Brain microvascular endothelial cell (primary cell): ENCODE data around the gene PNMA8C.
"Not testable (repeated sequence)": the region's sequence is repeated elsewhere in the genome, so short reads cannot be mapped to it uniquely, and the experiment has no call there.

Experiments used
- DNase-seq: peaks from one replicate; pipeline ENCODE4 v3.0.0-alpha.2; 2020
- H3K27ac ChIP-seq: fragments of 250-450 bp; sonication (Bioruptor Pico); 2 replicates; pipeline ENCODE4 v1.5.1; 2020; ENCODE audit warnings: mild to moderate bottlenecking, moderate library complexity
- H3K27me3 ChIP-seq: fragments of 250-450 bp; sonication (Bioruptor Pico); replicated peaks from 2 replicates; pipeline ENCODE4 v1.5.1; 2020; ENCODE audit warnings: mild to moderate bottlenecking
- H3K36me3 ChIP-seq: fragments of 250-450 bp; sonication (Bioruptor Pico); replicated peaks from 2 replicates; pipeline ENCODE4 v1.5.1; 2020; ENCODE audit warnings: mild to moderate bottlenecking
- H3K4me3 ChIP-seq: 2 replicates; pipeline ENCODE4 v1.5.1; 2011; ENCODE audit warnings: low read depth, mild to moderate bottlenecking, control low read depth, low read length, moderate library complexity
- CTCF ChIP-seq: IDR thresholded peaks from 2 replicates; pipeline ENCODE4 v1.5.1; 2011; ENCODE audit warnings: low read depth, mild to moderate bottlenecking, moderate library complexity, low read length, control low read depth, inconsistent platforms; ENCODE audit errors: missing control alignments
- in situ Hi-C: cut with HindIII; loops from 2 replicates; pipeline ENCODE4 v1.10.0; 2017; ENCODE audit warnings: low sequenced_read_pairs, low pct_ligation_motif_present

PNMA8C gene

DNA sequence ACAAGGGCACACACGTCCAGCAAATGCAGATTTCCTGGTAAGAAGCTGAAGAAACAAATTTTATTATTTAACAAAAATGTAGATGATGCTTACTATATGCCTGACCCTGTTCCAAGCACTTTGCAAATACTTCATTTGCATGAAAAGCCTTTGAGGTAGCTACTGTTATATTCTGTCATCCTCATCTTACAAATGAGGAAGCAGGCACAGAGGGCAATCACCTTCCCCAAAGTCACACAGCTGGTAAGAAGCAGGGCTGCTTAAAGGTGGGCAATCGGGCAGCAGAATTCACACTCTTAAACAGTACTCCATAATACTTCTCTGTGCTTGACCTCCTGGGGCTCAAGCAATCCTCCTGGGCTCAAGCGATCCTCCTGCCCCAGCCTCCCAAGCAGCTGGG, 18.3 kb upstream of the PNMA8C start:
- in situ Hi-C loops, result no loop called here
- H3K4me3 ChIP-seq, result no peak overlapping the region

DNA sequence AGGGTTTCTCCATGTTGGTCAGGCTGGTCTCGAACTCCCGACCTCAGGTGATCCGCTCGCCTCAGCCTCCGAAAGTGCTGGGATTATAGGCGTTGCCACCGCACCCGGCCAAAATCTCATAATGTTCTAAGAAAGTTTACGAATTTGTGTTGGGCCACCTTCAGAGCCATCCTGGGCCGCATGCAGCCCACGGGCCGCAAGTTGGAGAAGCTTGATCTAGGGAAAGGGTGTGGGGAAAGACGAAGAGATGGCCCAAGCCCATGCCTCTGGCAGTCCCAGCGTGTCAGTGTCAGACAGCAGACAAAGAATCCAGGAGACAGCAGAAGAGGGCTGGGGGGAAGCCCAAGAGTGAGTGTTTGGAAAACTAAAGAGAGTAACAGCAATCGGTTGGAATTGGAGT, 17.3 kb upstream of the PNMA8C start:
- Histone ChIP-seq H3K27ac (no peak overlapping the region), H3K36me3 (no peaks in the 10 kb centered on the region), H3K27me3 (no peaks in the 10 kb centered on the region), H3K4me3 (no peak overlapping the region)
- DNase-seq, result no peak
- in situ Hi-C loops, result no loop called here
- TF ChIP-seq CTCF, result no peak

More for the DNA sequence above, 18.3 kb upstream of the PNMA8C start:
- Histone ChIP-seq H3K27ac (no peak overlapping the region), H3K36me3 (no peaks in the 10 kb centered on the region), H3K27me3 (no peaks in the 10 kb centered on the region)
- TF ChIP-seq CTCF, result no peak
- no peak for DNase-seq

GRCh38 chr19:46442808-46443450, 14.2 kb upstream of the PNMA8C start:
- peak; percentile 59 for DNase-seq
- in situ Hi-C loops, result no loop called here
- no peak overlapping the region for H3K4me3 ChIP-seq
- TF ChIP-seq CTCF, result no peak
- no peaks in the 10 kb centered on the region for H3K27me3 ChIP-seq
- H3K36me3 ChIP-seq, result no peaks in the 10 kb centered on the region
- no peak overlapping the region for H3K27ac ChIP-seq

GRCh38 chr19:46441866-46442265, 13.1 kb upstream of the PNMA8C start:
- Histone ChIP-seq H3K36me3 (no peaks in the 10 kb centered on the region), H3K27ac (no peak overlapping the region), H3K4me3 (no peak overlapping the region), H3K27me3 (no peaks in the 10 kb centered on the region)
- no peak for TF ChIP-seq CTCF
- in situ Hi-C loops, result no loop called here
- no peak for DNase-seq

GRCh38 chr19:46435689-46436088, 7.0 kb upstream of the PNMA8C start:
- H3K27me3 ChIP-seq, H3K4me3 ChIP-seq, in situ Hi-C loops, DNase-seq, H3K27ac ChIP-seq, H3K36me3 ChIP-seq: not testable (repeated sequence)

DNA sequence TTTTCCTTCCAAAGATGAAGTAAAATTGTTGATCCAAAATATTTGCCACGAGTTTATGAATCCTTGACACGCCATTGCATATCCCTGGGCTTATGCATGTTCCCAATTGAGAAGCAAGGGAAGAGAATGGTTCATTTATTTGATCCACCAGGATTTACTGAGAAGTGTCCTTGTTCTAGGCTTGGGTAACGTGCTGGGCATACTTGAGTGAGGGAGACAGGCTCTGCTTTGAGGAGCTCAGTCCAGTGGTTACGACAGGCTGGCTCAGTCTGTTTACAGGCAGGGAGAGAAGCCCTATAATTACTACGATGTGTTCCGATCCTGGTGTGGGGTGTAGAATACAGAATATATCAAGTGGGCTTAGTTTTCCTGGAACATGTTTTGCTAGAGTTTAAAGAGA, 6.3 kb upstream of the PNMA8C start:
- Histone ChIP-seq H3K36me3 (no peaks in the 10 kb centered on the region), H3K27ac (no peak overlapping the region), H3K4me3 (no peak overlapping the region), H3K27me3 (no peaks in the 10 kb centered on the region)
- in situ Hi-C loops, result no loop called here
- no peak for TF ChIP-seq CTCF
- no peak for DNase-seq

DNA sequence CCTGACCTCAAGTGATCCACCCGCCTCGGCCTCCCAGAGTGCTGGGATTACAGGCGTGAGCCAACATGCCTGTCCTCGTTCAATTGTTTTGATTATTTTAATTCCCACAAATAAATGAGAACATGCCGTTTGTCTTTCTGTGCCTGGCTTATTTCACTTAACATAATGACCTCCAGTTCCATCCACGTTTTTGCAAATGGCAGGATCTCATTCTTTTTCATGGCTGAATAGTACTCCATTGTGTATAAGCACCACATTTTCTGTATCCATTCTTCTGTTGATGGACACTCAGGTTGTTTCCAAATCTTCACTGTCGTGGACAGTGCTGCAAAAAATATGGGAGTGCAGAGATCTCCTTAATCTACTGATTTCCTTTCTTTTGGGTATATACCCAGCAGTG, 4.7 kb upstream of the PNMA8C start:
- DNase-seq, H3K27me3 ChIP-seq, in situ Hi-C loops, H3K36me3 ChIP-seq, H3K27ac ChIP-seq, H3K4me3 ChIP-seq: not testable (repeated sequence)
